Ectodermal cell (in vitro differentiated cells): ENCODE measurements around the gene SUMF1.

ENCODE experiments used
- H3K27ac ChIP-seq: 2 replicates; pipeline ENCODE4 v1.7.0; 2013; ENCODE audit warnings: mild to moderate bottlenecking, low read depth, low read length; ENCODE audit not compliant: insufficient read depth, poor library complexity, severe bottlenecking
- H3K27me3 ChIP-seq: 2 replicates; pipeline ENCODE4 v1.7.0; 2013; ENCODE audit warnings: mild to moderate bottlenecking, low read length; ENCODE audit not compliant: insufficient read depth, control insufficient read depth, poor library complexity, severe bottlenecking
- H3K36me3 ChIP-seq: one replicate; pipeline ENCODE4 v1.7.0; 2013; ENCODE audit warnings: low read length; ENCODE audit not compliant: control insufficient read depth, insufficient read depth
- H3K4me1 ChIP-seq: one replicate; pipeline ENCODE4 v1.7.0; 2013; ENCODE audit warnings: low read length; ENCODE audit not compliant: control insufficient read depth, insufficient read depth
- H3K4me3 ChIP-seq: 2 replicates; pipeline ENCODE4 v1.7.0; 2013; ENCODE audit warnings: low read depth, low read length, control low read depth; ENCODE audit not compliant: insufficient read depth
- H3K9me3 ChIP-seq: 2 replicates; pipeline ENCODE4 v1.7.0; 2013; ENCODE audit warnings: mild to moderate bottlenecking, low read length, moderate library complexity; ENCODE audit not compliant: control insufficient read depth
- WGBS, 2 experiments: methylation state at CpG; one replicate each; pipeline ENCODE4 v1.1.7; 2013; ENCODE audit warnings: missing lambda C conversion rate in 2 of 2; 5-methylcytosine and 5-hydroxymethylcytosine counted together

SUMF1 gene

DNA sequence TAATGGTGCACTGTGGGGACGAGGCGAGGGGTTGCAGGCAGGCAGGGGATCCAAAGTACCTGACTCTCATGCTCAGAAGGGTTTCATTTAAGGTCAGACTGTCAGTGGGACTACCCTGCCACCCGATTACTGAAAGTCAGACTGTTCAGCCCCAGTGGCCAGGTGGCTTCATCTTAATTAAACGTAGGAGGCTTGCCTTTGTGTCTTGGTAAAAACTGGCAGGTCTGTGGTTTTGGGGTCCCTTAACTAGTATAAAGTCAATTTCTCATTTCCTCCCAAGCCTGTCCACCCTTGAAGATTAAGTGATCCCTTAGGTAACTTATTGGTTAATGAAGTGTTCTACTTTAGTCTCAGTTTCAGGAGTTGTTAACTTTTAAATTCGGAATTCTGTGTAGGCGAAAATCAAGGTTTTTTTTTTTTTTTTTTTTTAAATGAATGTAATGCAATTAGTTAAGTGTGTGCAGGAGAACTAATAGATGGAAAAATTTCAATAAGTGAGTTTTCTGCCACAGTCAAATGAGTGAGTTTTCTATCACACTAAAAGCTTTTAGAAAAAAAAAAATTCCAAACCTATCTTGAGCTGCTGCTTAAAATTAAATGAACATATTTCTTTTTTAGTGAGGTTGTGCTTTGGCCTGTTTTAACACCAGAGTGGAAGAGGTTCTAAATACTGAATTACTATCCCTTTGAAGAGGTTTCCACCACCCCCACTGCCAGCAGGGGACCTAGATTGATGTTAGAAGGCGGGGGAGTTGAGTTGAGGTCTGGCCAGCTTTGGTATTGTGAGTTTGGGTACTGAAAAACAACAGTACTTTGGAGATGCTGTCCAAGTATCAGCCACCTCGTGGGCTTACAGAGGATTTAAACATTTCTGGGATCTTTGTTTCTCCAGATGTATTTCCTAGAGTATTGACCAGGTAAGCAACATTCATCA, 41.2 kb upstream of the SUMF1 start:
- peaks cover 18% of the 10 kb centered on the region for H3K4me1 ChIP-seq
- no peak overlapping the region for H3K27ac ChIP-seq
- no peak overlapping the region for H3K4me3 ChIP-seq
- no peaks in the 10 kb centered on the region for H3K27me3 ChIP-seq
- WGBS, 2 experiments = 59 to 64% methylated on average over 8 of the region's 8 CpGs
- H3K36me3 ChIP-seq = no peaks in the 10 kb centered on the region
- H3K9me3 ChIP-seq = no peaks in the 10 kb centered on the region

DNA sequence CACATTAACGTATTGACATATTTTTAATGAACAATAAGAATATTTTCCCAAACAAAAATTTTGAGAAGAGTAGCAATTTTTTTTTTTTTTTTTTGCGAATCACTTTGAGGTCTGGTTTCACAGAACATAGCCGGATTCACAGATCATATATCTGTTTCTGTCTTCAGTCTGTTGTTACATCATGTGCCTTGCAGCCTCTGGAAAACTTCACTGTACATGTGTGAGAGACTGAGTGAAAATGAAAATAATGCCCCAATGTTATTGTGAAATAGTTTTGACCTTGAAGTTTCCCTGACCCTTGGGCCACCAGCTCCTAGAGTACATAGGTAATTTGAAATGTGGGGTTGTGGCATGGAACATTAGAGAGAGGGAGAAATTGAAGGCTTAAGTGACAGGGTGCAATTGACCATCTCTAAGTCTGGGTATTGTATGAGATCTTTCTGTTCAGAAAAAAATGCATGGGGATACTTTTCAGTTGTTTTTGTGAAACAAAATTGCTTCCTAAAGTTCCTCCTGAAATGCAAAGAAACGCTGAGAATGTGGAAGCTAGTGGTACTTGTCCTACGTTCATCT, 40.0 kb upstream of the SUMF1 start:
- no peaks in the 10 kb centered on the region for H3K27me3 ChIP-seq
- H3K27ac ChIP-seq = no peak overlapping the region
- WGBS, 2 experiments = 94 to 98% methylated on average over 3 to 4 of the region's 5 CpGs
- H3K36me3 ChIP-seq = no peaks in the 10 kb centered on the region
- no peaks in the 10 kb centered on the region for H3K9me3 ChIP-seq
- H3K4me3 ChIP-seq = no peak overlapping the region
- H3K4me1 ChIP-seq = peaks cover 18% of the 10 kb centered on the region

GRCh38 chr3:4506559-4507023, 39.5 kb upstream of the SUMF1 start:
- Histone ChIP-seq H3K36me3 (no peaks in the 10 kb centered on the region), H3K4me1 (peaks cover 18% of the 10 kb centered on the region), H3K27me3 (no peaks in the 10 kb centered on the region), H3K27ac (no peak overlapping the region), H3K4me3 (no peak overlapping the region), H3K9me3 (no peaks in the 10 kb centered on the region)
- WGBS, 2 experiments = 88 to 97% methylated on average over 2 of the region's 2 CpGs

GRCh38 chr3:4505688-4506558, 38.9 kb upstream of the SUMF1 start:
- no peaks in the 10 kb centered on the region for H3K9me3 ChIP-seq
- WGBS, 2 experiments = 89 to 96% methylated on average over 5 to 6 of the region's 6 CpGs
- H3K36me3 ChIP-seq = no peaks in the 10 kb centered on the region
- H3K27me3 ChIP-seq = no peaks in the 10 kb centered on the region
- peaks cover 18% of the 10 kb centered on the region for H3K4me1 ChIP-seq
- H3K4me3 ChIP-seq = no peak overlapping the region
- no peak overlapping the region for H3K27ac ChIP-seq

DNA sequence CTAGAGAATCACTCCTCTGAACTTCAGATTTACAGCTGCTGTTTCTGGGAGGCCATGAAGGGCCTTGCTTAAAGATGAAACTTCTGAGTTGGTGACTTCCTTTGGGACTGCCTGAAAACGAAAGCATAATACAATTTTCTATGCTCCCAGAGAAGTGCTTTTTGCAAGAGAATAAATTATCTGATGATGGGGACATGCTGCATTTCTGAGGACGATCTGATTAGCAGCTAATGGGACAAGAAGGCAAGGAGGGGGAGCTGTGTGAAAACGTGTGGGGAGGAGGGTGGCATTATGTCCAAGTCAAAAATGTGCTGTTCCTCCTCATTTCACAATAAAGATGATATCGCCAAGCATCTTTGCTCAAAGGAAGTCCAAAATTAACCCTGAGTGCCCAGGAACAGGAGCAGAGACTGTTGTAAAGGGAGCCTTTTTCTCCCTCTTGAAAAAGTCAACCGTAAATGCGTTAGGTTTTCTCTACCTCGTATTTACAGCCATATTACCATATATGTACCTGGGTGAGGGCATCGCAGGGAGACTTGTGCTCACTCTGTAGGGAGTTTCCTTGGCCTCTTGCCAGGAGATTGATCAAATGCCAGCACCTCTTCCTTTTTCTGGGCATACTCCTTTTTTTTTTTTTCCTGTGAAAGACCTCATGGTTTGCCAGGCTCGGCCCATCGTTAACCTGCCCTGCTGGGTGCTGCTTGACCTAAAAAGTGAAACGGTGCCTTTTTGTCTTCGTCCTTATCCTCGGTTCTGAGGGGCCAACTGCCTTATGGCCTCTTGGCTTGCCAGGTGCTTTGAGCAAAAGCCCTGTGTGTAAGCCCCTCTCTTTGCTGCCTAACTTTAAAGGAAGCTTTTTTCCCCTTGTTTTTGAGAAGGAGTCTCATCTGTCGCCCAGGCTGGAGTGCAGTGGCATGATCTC, 37.5 kb upstream of the SUMF1 start:
- 68 to 70% methylated on average over 14 of the region's 14 CpGs for WGBS, 2 experiments
- Histone ChIP-seq H3K36me3 (no peaks in the 10 kb centered on the region), H3K4me1 (peaks cover 18% of the 10 kb centered on the region), H3K9me3 (no peaks in the 10 kb centered on the region), H3K27me3 (no peaks in the 10 kb centered on the region), H3K27ac (no peak overlapping the region), H3K4me3 (no peak overlapping the region)

- Histone ChIP-seq H3K4me3 (no peak overlapping the region), H3K4me1 (peaks cover 9% of the 10 kb centered on the region), H3K9me3 (no peaks in the 10 kb centered on the region), H3K27me3 (no peaks in the 10 kb centered on the region), H3K27ac (no peak overlapping the region), H3K36me3 (no peaks in the 10 kb centered on the region)
- 90 to 92% methylated on average over 5 of the region's 5 CpGs for WGBS, 2 experiments
Observed at GRCh38 chr3:4503050-4503449, 36.0 kb upstream of the SUMF1 start.

DNA sequence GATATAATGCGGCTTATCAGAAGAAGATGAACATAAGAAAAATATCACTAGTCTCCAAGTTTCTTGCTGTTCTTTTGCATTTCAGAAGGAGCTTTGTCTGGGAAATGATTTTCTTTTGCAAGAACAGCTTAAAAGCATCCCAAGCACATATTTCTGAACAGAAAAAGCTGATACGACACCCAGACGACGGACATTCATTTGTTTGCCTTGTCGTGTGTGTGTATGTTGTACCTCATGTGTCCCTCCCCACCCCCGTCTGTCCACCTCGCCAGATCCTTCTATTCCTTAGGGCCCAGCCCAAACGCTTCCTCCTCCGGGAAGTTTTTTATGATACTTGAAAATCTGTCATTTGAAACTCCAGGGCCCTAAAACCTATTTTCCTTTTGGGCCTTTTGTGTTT, 34.9 kb upstream of the SUMF1 start:
- no peaks in the 10 kb centered on the region for H3K36me3 ChIP-seq
- WGBS, 2 experiments = 96% methylated on average over 9 of the region's 9 CpGs
- no peaks in the 10 kb centered on the region for H3K27me3 ChIP-seq
- H3K9me3 ChIP-seq = no peaks in the 10 kb centered on the region
- H3K27ac ChIP-seq = no peak overlapping the region
- no peak overlapping the region for H3K4me3 ChIP-seq
- H3K4me1 ChIP-seq = no peaks in the 10 kb centered on the region

DNA sequence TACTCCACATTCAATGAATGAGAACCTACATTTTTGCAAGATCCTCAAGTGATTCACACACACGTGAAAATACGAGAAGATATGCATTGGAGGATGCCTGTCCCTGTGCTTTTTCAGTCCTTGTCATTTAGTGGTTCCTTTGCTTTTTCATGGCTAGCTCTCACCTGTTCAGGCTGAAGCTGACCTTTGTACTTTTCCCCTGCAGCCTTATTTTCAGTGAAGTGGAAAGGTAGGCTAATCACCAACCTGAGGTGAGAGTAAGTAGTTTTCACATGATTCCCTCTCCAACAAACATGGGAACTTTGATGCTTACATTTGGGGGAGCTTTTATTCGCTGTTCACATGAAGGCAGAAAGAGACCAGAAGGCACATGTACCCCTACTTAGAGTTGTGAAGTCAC, 34.4 kb upstream of the SUMF1 start:
- Histone ChIP-seq H3K36me3 (no peaks in the 10 kb centered on the region), H3K4me3 (no peak overlapping the region), H3K27me3 (no peaks in the 10 kb centered on the region), H3K27ac (no peak overlapping the region), H3K4me1 (no peaks in the 10 kb centered on the region), H3K9me3 (no peaks in the 10 kb centered on the region)
- 94% methylated on average over 3 of the region's 3 CpGs for WGBS, 2 experiments

DNA sequence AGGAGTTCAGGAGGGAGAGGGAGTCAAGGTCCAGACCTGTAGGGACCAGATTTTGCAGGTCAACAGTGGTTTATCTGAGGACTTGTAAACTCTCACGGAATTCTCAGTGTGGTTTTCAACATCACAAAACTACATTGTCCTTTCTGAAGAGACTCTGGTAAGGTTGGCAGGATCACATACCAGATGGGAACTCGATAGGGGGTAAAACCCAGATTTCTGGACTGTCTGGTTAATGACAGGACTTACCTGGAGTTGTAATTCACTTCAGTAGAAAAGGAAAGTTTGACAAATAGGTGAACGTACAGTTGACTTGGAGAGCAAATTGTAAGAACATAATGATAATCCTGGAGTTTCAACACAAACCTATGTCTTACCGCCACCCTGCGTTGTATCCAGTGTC, 31.4 kb upstream of the SUMF1 start:
- Histone ChIP-seq H3K4me1 (peaks cover 4% of the 10 kb centered on the region), H3K9me3 (no peaks in the 10 kb centered on the region), H3K36me3 (no peaks in the 10 kb centered on the region), H3K4me3 (no peak overlapping the region), H3K27me3 (peaks cover 23% of the 10 kb centered on the region), H3K27ac (no peak overlapping the region)
- WGBS, 2 experiments = 90 to 95% methylated on average over 5 of the region's 5 CpGs
